Activated CD8-positive, alpha-beta memory T cell treated with anti-CD3 and anti-CD28 coated beads, Interleukin-2, amount 50 U/mL, for 1 hour (primary cell): Measurements from ENCODE around the gene MYCL.

ENCODE experiments used
- DNase-seq: peaks from one replicate; pipeline ENCODE4 v3.0.0-alpha.2; 2020; ENCODE audit errors: extremely low read depth

Gene MYCL, protein sequence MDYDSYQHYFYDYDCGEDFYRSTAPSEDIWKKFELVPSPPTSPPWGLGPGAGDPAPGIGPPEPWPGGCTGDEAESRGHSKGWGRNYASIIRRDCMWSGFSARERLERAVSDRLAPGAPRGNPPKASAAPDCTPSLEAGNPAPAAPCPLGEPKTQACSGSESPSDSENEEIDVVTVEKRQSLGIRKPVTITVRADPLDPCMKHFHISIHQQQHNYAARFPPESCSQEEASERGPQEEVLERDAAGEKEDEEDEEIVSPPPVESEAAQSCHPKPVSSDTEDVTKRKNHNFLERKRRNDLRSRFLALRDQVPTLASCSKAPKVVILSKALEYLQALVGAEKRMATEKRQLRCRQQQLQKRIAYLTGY

DNA sequence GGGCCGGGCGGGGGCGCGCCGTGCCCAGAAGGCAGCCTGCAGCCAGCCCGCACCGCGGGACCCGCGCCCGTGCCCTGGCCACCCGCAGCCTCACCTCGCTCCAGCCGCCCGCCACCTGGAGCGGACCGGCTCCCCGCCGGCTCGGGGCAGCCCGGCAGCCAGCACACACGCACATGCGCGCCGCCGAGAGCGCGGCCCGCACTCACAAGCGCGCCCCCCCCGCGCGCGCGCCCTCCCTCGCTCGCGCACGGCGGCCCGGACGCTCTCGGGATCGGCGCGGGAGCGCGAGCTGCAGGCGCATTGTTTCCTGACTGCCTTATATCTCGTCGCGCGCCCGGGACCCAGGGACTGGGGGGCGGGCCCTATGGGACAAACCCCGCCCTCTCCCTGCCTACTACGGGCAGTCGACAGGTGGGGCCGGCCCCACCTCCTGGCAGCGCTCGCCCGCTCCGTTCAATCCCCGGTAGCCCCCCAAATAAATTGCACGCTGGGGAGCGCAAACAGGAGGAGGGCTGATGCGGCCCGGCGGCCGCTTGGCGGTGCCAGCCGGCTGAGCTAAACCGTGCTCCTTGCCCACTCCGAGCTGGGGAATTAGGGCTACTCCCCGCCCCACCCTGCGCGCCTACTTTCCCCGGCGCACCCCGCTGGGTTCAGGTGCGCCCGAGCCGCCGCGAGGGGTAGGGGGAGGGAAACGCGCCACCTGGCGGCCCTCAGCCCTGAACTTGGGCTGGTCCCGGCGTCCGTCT, at the start of gene MYCL:
MYCL (minus strand) TSS at position 204 of the 746 bp plus-strand sequence. CDS start 483 bp downstream, outside the sequence.
- DNase-seq, result no peak

DNA sequence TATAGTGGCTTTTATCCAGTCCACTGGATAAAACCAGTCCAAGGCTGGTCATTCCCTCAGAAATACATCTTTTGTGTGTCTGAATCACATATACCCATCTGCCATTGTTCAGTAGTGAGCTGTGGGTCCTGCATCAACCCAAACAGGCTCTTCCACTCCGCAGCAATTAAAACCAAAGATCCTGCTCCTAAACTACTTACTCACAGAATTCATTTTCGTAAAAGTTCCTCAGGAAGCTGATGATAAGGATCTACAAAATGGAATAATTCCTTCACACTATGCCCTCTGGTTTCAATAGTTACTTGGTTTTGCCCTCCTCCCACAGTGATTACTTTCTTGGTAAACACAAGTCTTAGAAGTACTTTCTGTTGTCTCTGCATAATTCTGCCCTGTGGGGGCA, 48.2 kb upstream of the MYCL start:
- DNase-seq, result no peak

DNA sequence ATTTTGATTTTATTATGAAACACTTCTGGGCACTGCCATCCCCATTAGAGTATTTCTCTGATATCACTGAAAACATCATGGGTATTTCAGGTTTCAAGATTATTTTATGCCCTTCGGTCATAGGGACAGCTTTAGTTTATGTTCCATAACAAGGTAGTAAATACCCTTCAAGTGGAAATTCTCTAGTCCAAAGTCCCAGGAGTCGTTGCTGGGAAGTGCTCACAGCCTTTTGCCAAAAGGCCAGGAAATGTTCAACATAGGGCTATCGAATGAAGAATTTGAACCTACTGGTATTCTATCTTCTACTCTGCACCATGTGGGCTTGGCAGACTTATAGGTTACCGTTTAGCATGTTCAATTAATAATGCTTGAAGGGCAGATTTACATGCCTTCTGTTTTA, 45.5 kb upstream of the MYCL start:
- no peak for DNase-seq

DNA sequence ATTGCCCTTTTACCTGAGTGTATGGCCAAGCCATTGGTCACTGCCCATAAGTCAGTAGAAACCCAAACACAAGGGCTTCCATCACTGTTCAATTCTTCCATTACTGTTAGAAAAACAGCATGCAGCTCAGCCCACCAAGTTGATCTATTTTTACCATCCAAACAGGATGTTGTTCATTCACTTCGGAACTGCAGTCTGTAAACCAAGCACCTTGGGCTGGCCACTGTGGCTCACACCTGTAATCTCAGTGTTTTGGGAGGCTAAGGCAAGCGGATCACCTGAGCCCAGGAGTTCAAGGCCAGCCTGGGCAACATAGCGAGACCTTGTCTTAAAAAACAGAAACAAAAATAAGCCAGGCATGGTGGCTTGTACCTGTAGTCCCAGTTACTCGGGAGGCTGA, 44.5 kb upstream of the MYCL start:
- DNase-seq, result no peak

DNA sequence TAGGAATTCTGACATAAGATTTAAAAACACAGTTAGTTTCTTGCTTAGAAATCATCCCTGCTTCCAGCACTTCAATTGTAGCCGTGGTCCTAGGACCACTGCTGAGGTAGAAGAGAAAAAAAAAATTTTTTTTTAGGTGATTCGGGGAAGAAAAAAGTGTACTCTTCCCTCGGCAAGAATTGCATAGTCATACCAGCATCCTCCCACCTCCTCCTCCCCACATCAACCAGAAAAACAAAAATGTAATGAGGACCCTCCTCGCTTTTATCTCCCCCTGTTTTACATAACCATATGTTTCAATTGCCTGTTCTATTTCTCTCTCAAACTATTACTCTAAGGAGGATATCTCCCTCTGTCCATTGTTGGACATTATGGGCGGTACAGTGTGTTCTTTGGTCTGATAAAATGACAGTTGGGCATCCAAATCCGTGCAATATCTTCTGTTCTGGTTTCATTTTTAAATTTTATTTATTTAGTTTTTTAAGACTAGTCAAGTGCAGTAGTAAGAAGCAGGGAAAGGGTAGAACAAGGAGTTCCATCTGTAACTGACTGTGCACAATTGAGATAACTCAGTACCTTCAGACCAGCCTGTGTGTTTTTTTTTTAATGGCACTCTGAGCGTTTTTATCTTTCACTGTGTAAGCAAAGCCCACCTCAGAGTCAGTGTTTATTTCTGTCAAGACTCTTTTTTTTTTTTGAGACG, 42.8 kb upstream of the MYCL start:
- no peak for DNase-seq

DNA sequence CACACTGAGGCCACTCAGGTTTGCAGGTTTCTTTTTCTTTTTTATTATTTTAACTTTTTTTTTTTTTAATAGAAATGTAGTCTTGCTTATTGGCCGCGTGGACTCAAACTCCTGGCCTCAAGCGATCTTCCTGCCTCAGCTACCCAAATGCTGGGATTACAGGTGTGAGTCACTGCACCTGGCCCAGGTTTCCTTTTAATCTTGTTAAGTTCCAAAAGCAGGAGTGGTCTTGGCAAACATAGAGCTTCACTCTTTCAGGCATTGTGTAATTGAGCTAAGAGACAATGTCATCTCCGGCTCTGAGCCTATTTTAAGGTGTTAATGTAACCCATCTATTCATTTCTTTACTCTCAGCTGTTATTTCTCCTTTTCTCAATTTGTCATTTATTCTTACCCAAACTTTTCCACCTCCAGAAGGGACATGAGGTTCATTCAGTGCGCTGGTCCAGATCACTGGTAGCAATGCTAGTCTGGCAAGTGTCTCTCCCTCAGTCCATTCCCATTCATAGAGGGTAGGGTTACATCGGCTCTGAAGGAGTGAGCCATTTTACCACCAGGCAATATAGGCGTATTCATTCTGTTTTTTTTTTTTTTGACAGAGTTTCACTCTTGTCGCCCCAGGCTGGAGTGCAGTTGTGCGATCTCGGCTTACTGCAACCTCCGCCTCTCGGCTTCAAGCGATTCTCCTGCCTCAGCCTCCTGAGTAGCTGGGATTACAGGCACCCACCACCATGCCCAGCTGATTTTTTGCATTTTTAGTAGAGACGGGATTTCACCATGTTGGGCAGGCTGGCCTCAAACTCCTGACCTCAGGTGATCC, 42.0 kb upstream of the MYCL start:
- no peak for DNase-seq

DNA sequence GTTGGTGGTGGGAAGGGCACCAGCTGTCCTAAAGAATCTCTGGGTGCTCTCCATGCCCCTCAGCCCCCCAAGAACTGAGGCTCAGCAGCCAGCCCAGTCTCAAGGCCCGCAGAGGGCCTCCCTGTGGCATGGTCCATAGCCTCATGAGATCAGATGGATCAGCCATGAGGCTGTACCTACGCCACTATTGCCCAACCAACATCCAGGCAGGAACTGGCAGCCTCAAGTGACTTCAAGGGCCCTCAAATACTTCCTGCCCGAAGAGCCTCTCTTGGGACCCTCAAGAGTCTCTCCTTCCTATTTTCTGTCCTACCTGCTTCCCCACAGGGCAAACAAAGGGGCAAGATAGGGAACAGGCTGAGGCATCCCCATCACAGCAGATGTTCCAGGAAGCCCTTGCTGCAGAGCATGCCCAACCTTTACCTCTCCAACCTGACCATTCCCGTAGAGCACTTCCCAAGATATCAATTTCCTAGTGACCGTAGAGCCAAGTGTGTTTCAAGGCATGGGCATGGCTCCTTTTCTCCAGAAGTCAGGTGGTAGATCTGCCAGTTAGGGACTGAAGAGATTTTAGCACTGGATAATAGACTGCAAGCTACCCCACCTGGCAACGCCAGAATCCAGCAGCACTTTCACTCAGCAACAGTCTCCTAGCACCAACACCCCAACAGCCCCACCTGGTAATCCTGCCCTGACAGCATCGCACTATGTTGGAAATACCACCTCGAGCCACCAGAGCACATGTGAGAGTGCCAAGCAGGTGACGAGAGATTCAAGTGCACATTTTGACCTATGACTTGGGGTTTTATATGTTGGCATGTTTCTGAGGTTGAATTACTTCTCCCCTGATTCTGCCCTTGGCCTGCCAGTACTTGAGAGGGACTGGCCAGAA, 39.5 kb upstream of the MYCL start:
- no peak for DNase-seq

DNA sequence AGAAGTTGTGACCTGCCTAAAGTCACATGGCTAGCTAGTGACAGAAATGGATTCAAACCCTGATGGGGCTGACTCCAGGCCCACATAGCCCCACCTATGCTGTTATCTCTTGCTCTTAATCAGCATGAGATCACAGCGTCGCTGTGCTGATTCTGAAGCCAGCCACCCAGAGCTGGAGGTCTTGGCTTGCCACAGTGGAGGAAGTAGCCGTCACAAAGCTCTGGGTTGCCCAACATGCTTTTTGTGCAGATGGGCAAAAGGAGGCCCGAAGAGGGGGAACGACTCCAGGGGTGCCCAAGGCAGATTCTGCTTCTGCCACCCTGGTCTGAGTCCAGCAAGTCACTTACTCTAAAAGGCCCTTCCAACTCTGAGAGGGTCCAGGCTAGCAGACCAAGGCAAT, 38.5 kb upstream of the MYCL start:
- DNase-seq, result no peak

DNA sequence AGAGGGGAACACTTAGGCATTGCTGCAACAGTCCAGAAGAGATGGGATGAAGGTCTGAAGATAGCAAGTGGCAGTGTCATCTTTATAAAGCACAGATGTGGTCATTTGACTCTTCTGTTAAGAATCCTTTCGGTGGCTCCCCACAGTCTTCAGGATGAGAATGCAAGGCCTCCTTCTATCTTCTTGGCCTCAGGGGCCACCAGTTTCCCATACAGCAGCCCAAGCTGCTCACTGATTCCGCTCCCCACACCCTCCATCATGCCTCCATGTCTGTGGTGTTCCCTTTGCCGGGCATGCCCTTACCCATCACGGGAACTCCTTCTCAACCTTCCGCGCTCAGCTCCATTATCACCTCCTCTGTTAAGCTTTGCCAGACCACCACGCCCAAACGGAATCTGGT, 37.1 kb upstream of the MYCL start:
- no peak for DNase-seq

DNA sequence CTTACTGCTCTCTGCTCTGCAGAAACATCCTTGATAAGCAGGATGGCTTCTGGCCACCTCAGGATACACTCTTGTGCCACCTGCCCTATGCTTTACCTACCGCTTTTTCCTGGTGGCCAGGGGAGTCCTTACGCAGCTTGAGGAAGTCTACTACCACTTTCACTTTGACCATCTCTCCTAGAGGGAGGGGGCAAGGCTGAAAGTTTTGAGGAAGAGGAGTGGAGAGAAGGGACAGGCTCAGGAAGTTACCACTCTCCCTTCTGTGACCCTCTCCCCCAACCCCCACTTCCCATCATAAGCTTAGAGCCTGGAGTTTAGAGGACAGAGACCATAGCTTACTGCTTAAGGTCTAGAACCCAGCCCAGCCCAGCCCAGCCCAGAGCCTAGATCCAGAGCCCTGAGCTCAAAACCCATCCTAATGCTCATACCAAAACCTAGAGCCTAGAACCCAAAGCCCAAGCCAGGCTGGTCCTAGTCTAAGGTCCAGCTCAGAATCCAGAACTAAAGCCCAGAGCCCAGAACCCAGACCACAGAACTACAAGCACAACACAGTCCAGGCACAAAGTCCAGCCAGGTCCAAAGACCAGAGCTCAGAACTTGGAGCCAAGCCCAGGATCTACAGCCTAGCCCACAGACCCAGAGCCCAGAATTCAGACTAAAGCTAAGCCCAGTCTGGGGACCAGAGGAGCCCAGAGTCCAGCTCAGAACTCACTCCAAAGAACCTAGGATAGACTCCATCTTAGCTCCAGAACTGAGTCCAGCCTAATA, 35.2 kb upstream of the MYCL start:
- no peak for DNase-seq

DNA sequence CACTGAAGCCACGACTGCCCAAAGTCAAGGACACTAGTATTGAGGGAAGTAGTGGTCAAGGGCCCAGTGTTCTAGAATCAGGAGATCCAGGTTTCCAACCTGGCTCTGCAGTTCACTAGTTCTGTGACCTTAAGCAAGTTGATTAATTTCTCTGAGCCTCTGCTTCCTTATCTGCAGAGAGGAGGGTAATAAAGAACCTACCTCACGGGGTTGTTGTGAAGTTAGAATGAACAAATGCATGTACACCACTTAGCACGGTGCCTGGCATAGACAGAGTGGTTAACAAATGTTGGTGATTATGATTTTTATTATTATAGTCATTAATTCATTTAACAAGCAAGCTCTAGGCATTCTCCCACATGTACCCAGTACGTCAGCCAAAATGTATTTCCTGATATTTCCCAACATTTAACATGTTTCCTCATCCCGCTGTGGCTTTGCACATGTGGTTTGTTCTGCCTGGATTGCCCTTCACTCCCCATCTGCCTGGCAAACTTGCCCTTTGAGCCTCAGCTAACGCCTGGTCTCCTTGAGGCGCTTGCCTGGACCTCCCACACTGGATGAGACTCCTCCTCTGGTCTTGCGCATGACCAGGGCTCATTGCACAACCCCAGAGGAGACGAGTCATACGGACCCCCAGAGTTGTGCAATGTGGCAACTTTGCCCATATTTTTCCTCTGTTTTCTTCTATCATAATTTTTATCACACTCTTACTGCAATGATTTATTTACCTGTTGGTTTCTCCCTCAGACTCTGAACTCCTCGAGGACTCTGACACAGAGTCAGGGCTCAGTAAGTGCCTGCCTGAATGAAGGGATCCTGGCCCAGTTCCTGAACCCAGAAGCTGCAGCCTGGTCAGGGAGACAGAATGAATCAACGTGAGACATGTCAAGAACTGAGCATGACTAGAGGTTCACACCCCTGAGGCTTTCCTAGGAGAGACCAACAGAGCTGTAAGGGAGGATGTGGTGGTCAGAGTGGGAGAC, 32.5 kb upstream of the MYCL start:
- DNase-seq, result no peak

DNA sequence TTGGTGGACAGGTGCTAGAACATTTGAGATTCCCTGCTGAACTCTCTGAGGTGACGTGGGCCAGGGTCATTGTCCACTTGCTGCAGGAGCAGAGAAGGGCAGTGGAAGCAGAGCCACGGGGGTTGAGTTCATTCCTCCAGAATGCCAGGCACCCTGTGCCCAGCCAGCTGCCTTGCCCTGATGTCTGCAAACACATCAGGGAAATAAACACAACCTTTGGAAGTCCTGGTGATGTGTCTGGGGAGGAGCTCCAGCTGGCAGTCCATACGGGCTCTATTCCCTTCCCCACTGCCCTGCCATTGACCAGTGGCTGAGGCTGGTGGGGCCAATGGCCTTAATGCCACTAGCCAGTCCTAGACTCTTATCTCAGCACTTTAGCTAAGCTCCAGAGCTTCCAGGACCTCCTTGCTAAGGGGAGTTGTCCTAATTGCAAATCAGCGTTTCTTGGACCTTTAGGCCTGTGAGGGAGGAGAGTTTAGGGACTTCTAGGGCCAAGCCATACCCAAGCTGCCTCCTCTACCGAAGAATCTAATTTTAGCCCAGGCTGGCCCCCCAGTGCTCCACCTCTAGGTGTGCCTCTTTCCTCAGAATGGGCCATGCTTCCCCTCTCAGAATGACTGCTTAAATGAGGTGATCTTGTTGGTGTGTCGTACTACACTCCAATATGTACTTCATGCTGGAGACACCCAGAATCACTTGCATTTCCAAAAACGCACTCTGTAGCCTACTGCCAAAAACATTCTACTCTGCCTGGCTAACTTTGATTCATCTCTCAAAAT, 27.3 kb upstream of the MYCL start:
- DNase-seq, result no peak

DNA sequence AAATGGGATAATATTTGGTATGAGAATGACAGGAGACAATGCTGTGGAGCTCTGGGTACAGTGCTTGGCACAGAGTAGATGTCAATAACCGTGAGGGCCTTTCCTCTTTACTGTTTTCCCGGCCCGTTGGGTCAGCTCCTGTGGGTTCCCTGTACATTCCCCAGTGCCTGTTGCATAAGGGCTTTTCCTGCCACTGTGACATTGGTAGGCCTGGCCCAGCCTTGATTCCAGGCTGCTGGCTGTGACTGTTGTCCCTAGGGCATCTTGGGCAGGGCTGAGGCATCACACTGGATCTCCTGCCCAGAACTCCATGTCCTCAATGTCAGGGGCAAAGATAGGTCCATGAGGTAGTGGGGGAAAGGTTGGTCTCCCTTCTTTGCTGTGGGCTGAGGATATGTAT, 25.8 kb upstream of the MYCL start:
- DNase-seq, result no peak

DNA sequence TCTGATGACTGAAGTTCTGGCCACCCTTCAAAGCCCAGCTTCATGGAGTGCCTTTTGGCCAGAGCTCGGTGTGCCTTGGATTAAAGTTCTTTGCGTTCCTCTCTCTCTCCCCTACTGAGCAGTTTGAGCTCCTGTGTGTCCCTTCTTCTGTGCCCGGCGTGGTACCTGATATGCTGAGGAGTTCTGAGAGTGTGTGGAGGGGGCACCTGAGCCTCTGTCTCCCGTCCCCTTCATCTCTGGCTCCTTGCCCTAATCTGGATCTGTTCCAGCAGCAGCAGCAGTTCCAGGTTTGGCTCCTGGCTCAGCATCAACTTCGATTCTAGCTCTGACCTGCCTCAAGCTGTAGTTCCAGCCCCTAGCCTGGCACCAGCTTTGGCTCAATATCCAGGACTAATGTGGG, 25.1 kb upstream of the MYCL start:
- no peak for DNase-seq

DNA sequence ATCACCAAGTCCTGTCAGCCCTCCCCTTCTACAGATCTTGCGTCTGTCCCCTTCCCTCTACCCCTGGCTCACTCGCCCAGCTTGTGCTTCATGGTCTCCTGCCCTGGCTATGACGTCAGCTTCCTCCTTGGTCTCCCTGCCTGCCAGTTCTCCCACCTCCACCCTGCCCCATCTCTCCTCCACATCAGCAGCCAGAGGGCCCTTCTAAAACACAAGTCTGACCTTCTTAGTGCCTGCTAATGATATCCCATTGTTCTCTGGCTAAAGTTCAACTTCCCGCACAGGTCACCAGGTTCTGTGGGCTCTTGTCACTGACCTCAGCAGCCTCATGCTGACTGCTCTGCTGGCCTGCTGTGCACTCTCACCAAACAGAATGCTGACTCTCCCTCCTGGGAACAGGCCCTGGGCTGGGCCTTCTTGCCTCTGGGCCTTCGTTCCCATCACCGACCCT, 24.7 kb upstream of the MYCL start:
- DNase-seq, result no peak

DNA sequence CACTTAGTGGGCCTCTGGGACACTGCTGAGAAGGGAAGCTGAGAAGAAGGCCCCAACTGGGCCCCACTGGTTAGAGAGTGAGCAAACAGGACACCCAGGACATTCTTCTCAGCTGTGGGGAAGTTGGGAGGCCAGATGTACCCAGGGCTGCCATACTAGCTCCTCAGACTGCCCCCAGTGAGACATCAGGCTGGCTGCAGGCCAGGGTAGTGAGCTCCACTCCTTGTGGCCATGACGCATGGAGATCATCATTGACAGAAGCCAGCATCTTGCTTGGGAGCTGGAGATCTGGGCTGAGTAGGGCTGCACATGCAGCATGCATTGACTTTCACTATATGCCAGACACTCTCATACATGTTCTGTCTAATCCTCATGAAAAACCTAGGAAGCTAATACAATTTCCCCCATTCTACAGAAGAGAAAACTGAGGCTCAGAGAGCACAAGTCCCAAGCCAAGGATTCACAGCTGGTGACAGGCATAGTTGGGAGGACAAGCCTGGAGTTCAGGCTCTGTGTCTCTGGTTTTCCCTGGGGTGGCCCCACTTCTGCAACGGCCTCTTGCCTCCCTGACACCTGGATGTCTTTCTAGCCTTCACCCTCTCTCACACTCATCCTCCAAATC, 24.1 kb upstream of the MYCL start:
- DNase-seq, result no peak

DNA sequence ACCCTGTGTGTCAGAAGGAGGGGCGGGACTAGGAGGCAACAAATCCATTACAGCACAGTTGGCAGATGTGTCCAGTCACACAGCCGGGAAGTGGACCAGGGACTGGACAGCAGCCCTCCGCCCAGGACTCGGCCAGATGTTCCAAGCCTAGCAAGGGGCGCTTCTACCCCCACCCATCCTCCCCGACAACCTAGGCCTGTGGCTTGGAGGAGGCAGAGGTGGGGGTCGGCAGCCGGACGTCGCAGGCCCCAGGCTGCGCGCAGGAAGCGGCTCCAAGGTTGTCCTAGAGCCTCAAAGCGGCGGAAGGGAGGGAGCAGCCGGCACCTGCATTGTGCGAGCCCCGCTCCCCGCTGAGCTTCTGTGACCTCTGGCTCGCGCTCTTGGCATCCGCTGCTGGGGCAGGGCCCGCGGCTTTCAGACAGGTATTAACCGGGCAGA, 20.6 kb upstream of the MYCL start:
- DNase-seq, result no peak
